Umbilical cord (tissue), 2 donors: ENCODE results near the gene STARD10. TPM values are rescaled to one million over a fixed set of nuclear protein-coding genes. Genes with fewer than 3 reads are reported as not detected.

Experiments
- DNase-seq: peaks from one replicate; pipeline ENCODE4 v3.0.0-alpha.2; 2015; ENCODE audit warnings: low spot score
- total RNA-seq: library from RNA; depleted of rRNA; stranded (reverse); fragments of >200 nt; gene quantifications from one replicate; pipeline ENCODE4 v1.2.3, GENCODE V29; 2014; ENCODE audit warnings: low replicate concordance; ENCODE audit not compliant: insufficient read depth

STARD10 gene
- total RNA-seq, 1 donor from 2014 or later, result 56.1 TPM

DNA sequence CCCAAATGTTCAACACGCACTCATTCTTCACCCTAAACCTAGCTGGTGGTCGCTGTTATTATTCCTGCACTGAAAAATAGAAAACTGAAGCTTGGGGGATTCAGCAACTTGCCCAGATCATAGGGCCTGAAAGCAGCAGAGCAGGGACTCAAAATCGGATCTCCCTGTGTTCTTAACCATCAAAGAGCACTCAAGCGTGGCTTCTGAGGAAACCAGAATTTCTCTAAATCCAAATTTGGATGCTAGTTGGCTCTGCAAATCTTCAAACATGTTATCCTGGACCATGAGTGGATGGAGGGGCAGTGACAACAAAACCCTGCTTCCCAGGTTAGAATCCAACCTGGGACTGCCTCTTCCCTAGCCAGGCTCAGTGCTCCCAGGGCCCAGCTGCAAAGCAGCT is 30.0 kb downstream of the STARD10 start:
- DNase-seq, result no peak

DNA sequence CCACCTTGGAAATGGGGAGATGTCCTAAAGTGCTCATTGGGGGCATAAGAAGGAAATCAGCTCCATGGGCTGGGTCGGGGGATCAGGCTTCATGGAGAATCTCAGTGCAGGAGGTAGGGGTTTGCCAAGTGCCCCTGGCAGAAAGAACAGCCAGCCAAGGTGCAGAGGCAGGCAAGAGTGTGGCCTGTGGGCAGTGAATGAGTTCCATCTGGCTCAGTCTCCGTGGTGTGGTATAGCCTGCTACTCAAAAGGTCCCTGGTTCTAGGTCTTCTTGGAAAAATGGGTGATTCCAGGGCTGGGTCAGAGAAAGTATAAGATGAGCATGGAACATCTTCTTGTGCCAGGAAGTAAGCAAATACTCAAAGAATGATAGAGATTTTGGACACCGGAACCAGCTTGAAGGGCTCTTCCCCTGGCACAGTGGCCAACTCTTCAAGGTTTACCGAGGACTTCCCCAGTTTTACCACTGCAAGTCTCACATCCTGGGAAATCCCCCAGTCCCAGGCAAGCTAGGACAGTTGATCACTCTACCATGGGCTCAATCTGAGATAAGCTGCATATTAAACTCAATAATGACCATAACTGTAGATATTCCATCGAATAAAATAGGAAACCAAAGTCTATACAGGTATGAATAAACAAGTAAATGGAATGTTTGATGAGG is 31.1 kb downstream of the STARD10 start:
- no peak for DNase-seq

- DNase-seq, result no peak
Measured at GRCh38 chr11:72760539-72761405, 33.1 kb downstream of the STARD10 start.

- DNase-seq, result no peak
Measured at GRCh38 chr11:72759468-72759985, 34.3 kb downstream of the STARD10 start.

DNA sequence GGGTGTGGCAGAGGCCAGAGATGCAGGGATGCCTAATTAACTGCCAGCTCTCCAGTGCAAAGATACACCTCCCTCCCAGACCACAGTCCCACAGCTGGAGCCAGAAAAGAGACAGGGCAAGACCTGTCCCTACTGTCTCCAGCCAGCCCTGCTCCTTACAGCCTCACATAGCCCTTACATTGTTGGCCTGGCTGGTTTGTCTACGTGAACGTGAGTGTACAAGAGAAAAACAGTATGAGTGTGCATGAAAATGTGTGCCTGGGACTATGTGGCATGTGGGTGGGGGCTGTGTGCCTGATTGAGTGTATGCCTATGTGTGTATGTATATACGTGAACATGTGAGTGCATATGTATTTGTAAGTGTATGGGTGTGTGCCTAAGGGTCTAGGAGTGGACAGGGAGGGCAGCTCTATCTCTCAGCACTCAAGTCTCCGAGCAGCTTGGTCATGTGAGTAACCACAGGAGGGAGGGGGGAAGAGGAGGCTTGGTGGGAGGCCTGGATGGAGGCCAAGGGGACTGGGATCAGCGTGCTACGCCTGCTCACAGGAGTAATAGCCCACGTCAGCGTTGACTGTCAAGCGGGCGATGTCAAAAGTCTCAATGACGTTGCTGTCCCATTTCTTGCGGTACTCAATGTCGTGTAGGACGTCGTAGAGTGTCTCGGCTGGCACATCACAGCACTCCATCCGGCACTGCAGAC is 35.0 kb downstream of the STARD10 start:
- peak; percentile 74 for DNase-seq

DNA sequence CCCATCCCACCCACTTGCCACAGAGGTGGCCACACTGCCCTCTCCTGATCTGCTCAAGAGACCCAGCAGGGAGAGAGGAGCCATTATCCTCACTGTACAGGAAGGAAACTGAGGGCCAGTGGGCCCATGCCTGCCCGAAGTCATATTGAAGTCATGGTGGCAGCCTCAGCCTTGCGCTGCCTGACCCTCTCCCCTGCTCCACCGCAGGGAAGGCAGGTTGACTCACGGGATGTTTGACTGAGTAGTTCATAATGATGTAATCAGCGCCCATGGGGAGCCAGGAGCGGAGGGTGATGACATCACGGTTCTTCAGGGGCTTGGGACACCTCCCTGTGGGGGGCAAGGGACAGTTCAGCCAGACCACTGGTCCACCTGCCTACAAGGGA is 35.5 kb downstream of the STARD10 start:
- DNase-seq, result no peak

DNA sequence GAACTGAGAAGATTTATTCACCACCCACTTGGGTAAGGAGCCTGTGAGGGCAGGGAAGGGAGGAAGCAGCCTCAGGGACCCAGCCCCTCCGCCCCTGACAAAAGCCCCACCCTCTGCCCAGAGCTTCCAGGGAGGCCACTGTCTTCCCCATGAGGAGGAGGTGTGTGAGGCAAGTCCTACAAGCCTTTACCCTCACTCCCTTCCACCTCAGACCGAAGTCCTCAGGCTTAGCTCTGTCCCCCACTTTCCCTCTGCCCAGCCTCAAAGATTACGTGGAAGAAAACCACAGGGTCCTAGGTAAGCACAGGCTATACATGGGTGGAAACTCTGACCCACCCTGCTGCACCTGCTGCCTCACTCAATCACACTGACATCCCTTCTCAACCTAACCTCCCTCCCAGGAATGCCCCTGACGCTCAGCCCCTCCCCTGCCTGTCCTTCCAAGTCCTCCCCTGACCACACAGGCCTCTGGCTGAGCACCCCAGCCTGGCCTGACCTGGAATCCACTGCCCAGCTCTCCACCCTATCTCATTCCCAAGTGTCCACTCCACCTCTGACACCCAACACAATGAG is 38.0 kb downstream of the STARD10 start:
- DNase-seq, result no peak

GRCh38 chr11:72754544-72755155 is 39.2 kb downstream of the STARD10 start:
- no peak for DNase-seq

DNA sequence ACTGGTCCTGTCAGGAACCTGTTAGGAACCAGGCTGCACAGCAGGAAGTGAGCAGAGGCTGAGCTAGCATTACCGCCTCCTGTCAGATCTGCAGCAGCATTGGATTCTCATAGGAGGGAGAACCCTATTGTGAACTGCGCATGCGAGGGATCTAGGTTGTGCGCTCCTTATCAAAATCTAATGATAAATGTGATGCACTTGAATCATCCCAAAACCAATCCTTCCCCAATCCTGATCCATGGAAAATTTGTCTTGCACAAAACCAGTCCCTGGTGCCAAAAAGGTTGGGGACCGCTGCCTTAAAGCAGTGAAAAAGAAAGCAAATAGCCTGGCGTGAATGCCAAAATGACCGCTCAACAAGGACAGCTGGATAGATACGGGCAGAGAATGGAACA is 39.7 kb downstream of the STARD10 start:
- DNase-seq, result no peak

DNA sequence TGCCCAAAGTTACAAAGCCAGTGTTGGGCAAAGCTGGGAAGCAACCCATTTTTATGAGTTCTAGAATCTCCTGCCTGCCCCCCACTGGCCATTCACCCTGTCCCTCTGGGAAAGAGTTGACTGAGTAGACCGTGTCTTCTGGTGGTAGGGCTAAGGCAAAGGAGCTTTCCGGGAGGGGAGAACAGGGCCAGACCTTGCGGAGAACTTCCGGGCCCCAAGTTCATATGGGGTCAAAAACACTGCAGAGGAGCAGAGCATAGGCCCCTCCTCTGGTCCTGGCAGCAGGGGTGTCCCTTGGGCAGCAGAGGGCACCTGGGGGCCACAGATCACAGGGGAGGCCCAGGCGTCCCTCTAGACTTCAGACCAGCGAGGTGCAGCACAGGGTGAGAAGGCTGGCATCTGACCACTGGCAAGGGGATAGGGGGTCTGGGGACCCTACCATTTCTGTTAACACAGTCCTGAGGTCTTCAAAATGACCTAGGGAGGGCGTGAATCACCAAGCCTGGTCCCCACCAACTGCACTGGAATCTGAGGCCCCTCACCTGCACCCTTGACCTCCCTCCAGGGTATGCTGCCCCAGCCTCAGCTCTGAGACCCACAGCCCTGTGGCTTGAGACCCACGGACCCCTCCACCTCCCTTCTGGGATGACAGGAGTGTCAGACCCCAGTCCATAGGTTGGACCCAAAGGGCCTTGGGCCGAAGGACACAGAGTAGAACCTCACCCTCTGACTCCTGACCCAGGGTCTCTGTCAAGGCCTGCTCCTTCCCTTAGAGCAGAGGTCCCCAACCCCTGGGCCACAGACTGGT is 40.3 kb downstream of the STARD10 start:
- no peak for DNase-seq

GRCh38 chr11:72752088-72752914 is 41.5 kb downstream of the STARD10 start, which contains the start of gene ARAP1:
ARAP1 (minus strand) TSS chr11:72752408; CDS start chr11:72727128, 25,280 bp downstream.
- DNase-seq, result peak; percentile 79

- no peak for DNase-seq
Measured at GRCh38 chr11:72751116-72752087, 42.4 kb downstream of the STARD10 start.

GRCh38 chr11:72750556-72751115 is 43.2 kb downstream of the STARD10 start:
- no peak for DNase-seq

GRCh38 chr11:72750086-72750485 is 43.8 kb downstream of the STARD10 start:
- no peak for DNase-seq

DNA sequence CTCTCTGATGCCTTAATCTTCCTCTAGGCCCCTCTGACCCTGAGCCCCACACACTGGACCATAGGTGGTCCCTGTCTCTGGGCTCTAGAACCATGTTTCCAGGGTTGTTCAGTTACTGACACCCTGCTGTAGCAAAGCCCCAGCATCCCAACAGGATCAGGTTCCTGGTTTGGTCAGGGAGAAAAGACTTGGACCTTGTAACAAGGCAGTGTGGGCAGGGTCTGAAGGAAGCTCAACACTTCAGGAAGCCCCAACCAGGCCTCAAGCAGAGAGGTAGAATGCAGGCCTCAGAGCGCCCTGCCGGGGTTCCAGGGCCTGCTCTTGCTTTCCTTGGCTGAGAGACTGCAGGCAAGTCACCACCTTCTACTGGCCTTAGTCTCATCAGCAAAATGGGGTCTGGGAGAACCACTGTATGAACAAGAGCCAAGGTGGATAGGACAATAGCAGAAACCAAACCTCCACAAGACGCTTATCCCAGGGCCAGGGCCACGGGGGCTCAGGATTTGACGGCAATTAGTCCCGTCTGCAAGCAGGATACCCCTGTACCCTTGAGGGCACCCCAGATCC is 46.5 kb downstream of the STARD10 start:
- DNase-seq, result no peak

- DNase-seq, result no peak
Measured at GRCh38 chr11:72746821-72747220, 47.0 kb downstream of the STARD10 start.

- no peak for DNase-seq
Measured at GRCh38 chr11:72745925-72746550, 47.8 kb downstream of the STARD10 start.
